Measurements from ENCODE around the gene RDM1. TPM values are rescaled to one million over a fixed set of nuclear protein-coding genes. Genes with fewer than 3 reads are reported as not detected.

Gene RDM1
- total RNA-seq, 2 experiments from 2014 or later, result not detected

GRCh38 chr17:35912942-35913341 lies 17.6 kb downstream of the RDM1 start:
- peaks cover 19% of the 10 kb centered on the region for H3K4me1 ChIP-seq (ENCODE audit: insufficient read depth, low read length)
- H3K27ac ChIP-seq (ENCODE audit: low read depth in 1 of 2, low read length in 2 of 2), result no peak overlapping the region
- Mint-ChIP-seq H3K36me3 (ENCODE audit: low read depth) (no peaks in the 10 kb centered on the region), H3K27ac (no peak overlapping the region), H3K4me1 (ENCODE audit: low read depth) (no peaks in the 10 kb centered on the region), H3K27me3 (no peaks in the 10 kb centered on the region), H3K4me3 (no peak overlapping the region), H3K9me3 (no peaks in the 10 kb centered on the region)
- DNase-seq (no peak), ATAC-seq (ENCODE audit: poor library complexity) (no peak)
- no peaks in the 10 kb centered on the region for H3K36me3 ChIP-seq (ENCODE audit: insufficient read depth, low read length)
- ChIA-PET POLR2A (no interaction called here), CTCF (interaction anchor here (1.3 kb wide), 1 partner anchor 11 kb away, joined by 3 read pairs; no protein-coding TSS in a partner anchor)
- TF ChIP-seq CTCF (IDR thresholded peaks at IDR 0.05), result no peak
- intact Hi-C loops (cut with DNase I, micrococcal nuclease), result no loop called here
- H3K9me3 ChIP-seq (ENCODE audit: control insufficient read depth in 1 of 2, insufficient read depth in 1 of 2, low read length in 2 of 2), result no peaks in the 10 kb centered on the region
- no peaks in the 10 kb centered on the region for H3K27me3 ChIP-seq (ENCODE audit: control insufficient read depth in 1 of 2, insufficient read depth in 2 of 2, low read length in 2 of 2)
- H3K4me3 ChIP-seq (ENCODE audit: low read length), result no peak overlapping the region

GRCh38 chr17:35912339-35912912 lies 18.1 kb downstream of the RDM1 start:
- Histone ChIP-seq H3K27me3 (ENCODE audit: control insufficient read depth in 1 of 2, insufficient read depth in 2 of 2, low read length in 2 of 2) (no peaks in the 10 kb centered on the region), H3K9me3 (ENCODE audit: control insufficient read depth in 1 of 2, insufficient read depth in 1 of 2, low read length in 2 of 2) (no peaks in the 10 kb centered on the region), H3K27ac (ENCODE audit: low read depth in 1 of 2, low read length in 2 of 2) (no peak overlapping the region), H3K4me1 (ENCODE audit: insufficient read depth, low read length) (peaks cover 19% of the 10 kb centered on the region), H3K4me3 (ENCODE audit: low read length) (no peak overlapping the region), H3K36me3 (ENCODE audit: insufficient read depth, low read length) (no peaks in the 10 kb centered on the region)
- Mint-ChIP-seq H3K4me1 (ENCODE audit: low read depth) (no peaks in the 10 kb centered on the region), H3K27me3 (no peaks in the 10 kb centered on the region), H3K36me3 (ENCODE audit: low read depth) (no peaks in the 10 kb centered on the region), H3K4me3 (no peak overlapping the region), H3K9me3 (no peaks in the 10 kb centered on the region), H3K27ac (no peak overlapping the region)
- no peak for ATAC-seq (ENCODE audit: poor library complexity)
- intact Hi-C loops (cut with DNase I, micrococcal nuclease), result no loop called here
- DNase-seq, result no peak
- TF ChIP-seq CTCF (IDR thresholded peaks at IDR 0.05), result no peak
- ChIA-PET POLR2A (no interaction called here), CTCF (interaction anchor here (1.3 kb wide), 1 partner anchor 11 kb away, joined by 3 read pairs; no protein-coding TSS in a partner anchor)

- H3K9me3 ChIP-seq (ENCODE audit: control insufficient read depth in 1 of 2, insufficient read depth in 1 of 2, low read length in 2 of 2), result no peaks in the 10 kb centered on the region
- H3K27ac Mint-ChIP-seq, result no peak overlapping the region
- H3K27me3 Mint-ChIP-seq, result no peaks in the 10 kb centered on the region
- POLR2A ChIA-PET, result no interaction called here
- H3K9me3 Mint-ChIP-seq, result no peaks in the 10 kb centered on the region
- H3K36me3 Mint-ChIP-seq (ENCODE audit: low read depth), result no peaks in the 10 kb centered on the region
- no peak overlapping the region for H3K4me3 Mint-ChIP-seq
- CTCF ChIA-PET, result no interaction called here
- H3K36me3 ChIP-seq (ENCODE audit: insufficient read depth, low read length), result no peaks in the 10 kb centered on the region
- H3K27ac ChIP-seq (ENCODE audit: low read depth in 1 of 2, low read length in 2 of 2), result no peak overlapping the region
- H3K4me1 Mint-ChIP-seq (ENCODE audit: low read depth), result no peaks in the 10 kb centered on the region
- no peak for TF ChIP-seq CTCF (IDR thresholded peaks at IDR 0.05)
- H3K4me1 ChIP-seq (ENCODE audit: insufficient read depth, low read length), result peaks cover 28% of the 10 kb centered on the region
- H3K27me3 ChIP-seq (ENCODE audit: control insufficient read depth in 1 of 2, insufficient read depth in 2 of 2, low read length in 2 of 2), result no peaks in the 10 kb centered on the region
- no peak for ATAC-seq (ENCODE audit: poor library complexity)
- intact Hi-C loops (cut with DNase I, micrococcal nuclease), result no loop called here
- DNase-seq, result no peak
- H3K4me3 ChIP-seq (ENCODE audit: low read length), result no peak overlapping the region
These were observed 21.2 kb downstream of the RDM1 start for GRCh38 chr17:35909408-35909807.

Data from CD4-positive, alpha-beta T cell (primary cell).